ENCODE measurements around the gene LBX2. TPM values are rescaled to one million over a fixed set of nuclear protein-coding genes. Genes with fewer than 3 reads are reported as not detected.

LBX2 gene
- polyA plus RNA-seq, 1 donor (not counting 4 experiments of a cell fraction or from before 2014, with no cell fraction given), result 0.09 TPM

DNA sequence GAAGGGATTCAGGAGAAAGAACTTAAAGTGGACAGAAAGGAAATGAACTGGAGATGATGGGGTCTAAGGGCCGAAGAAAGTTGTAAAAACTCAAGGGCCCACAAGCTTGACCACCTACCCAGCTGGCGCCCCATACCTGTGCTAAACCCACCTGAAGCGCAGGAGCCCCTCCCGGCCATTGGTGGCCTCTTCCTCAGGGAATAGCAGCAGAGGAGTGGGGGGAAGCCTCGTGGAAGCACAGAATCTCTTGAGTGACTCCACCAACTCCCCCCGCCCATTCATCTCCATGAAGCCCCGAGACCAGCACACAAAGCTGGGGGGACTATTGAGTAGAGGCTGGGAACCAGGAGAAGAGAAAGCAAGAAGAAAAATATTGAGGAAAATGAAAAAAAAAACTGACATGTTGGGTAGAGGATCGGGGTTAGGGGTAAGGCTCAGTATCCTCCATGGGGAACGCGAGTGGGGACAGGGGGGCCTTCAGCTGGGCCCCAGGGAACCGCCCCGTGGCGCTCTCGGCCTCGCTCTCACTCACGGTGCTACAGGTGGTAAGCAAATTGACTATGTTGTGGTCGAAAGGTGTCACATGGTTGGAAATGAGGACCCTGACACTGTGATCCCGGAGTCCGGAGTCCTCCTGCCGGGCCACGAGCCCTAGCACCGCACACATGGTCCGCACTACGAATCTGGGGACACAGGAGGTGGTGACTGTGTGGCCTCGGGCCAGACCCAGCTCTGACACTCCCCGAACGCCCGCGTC, 29.4 kb upstream of the LBX2 start:
- H3K27ac ChIP-seq (ENCODE audit: control insufficient read depth, insufficient read depth, low read length), result peak overlapping the region; percentile 92
- H3K27me3 ChIP-seq (ENCODE audit: control insufficient read depth, extremely low read depth, insufficient read depth, low read length), result no peaks in the 10 kb centered on the region
- no peaks in the 10 kb centered on the region for H3K9me1 ChIP-seq (ENCODE audit: control insufficient read depth, extremely low read depth, insufficient read depth, low read length)
- dilution Hi-C loops (cut with MboI; ENCODE audit: extremely low pct_ligation_motif_present, low sequenced_read_pairs), result no loop called here
- TF ChIP-seq, protein P1, sequence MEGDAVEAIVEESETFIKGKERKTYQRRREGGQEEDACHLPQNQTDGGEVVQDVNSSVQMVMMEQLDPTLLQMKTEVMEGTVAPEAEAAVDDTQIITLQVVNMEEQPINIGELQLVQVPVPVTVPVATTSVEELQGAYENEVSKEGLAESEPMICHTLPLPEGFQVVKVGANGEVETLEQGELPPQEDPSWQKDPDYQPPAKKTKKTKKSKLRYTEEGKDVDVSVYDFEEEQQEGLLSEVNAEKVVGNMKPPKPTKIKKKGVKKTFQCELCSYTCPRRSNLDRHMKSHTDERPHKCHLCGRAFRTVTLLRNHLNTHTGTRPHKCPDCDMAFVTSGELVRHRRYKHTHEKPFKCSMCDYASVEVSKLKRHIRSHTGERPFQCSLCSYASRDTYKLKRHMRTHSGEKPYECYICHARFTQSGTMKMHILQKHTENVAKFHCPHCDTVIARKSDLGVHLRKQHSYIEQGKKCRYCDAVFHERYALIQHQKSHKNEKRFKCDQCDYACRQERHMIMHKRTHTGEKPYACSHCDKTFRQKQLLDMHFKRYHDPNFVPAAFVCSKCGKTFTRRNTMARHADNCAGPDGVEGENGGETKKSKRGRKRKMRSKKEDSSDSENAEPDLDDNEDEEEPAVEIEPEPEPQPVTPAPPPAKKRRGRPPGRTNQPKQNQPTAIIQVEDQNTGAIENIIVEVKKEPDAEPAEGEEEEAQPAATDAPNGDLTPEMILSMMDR (optimal IDR thresholded peaks at IDR 0.05 in 1 of 3, IDR thresholded peaks at IDR 0.05 in 1 of 3, conservative IDR thresholded peaks at IDR 0.05 in 1 of 3; ENCODE audit: extremely low read depth in 1 of 3, insufficient read depth in 2 of 3, low read length in 3 of 3), result peak in 1 of 3 experiments; percentile 12
- TF ChIP-seq EZH2 (IDR thresholded peaks at IDR 0.05; ENCODE audit: low read length), result no peak
- no peaks in the 10 kb centered on the region for H4K20me1 ChIP-seq (ENCODE audit: control insufficient read depth, extremely low read depth, insufficient read depth, low read length)
- H3K9ac ChIP-seq (ENCODE audit: control insufficient read depth, extremely low read depth, insufficient read depth, low read length), result peak overlapping the region; percentile 98
- peak overlapping the region; percentile 75 for H3K4me2 ChIP-seq (ENCODE audit: control insufficient read depth, extremely low read depth, insufficient read depth, low read depth, low read length)
- H3K79me2 ChIP-seq (ENCODE audit: control insufficient read depth, insufficient read depth, low read length), result peaks cover 36% of the 10 kb centered on the region
- no peak for DNase-seq (ENCODE audit: low read depth, low spot score)
- H3K4me1 ChIP-seq (ENCODE audit: control insufficient read depth, extremely low read depth, insufficient read depth, low read length), result peaks cover 36% of the 10 kb centered on the region
- H3K4me3 ChIP-seq (ENCODE audit: control insufficient read depth in 2 of 3, extremely low read depth in 1 of 3, insufficient read depth in 2 of 3, low read depth in 1 of 3, low read length in 3 of 3), result peak overlapping the region; percentile 73 to 93 (median 83)
- peaks cover 25 to 35% of the 10 kb centered on the region in 2 experiments for H3K36me3 ChIP-seq (ENCODE audit: control insufficient read depth in 2 of 2, extremely low read depth in 1 of 2, insufficient read depth in 2 of 2, low read length in 2 of 2)
- H3K9me3 ChIP-seq (ENCODE audit: control insufficient read depth, low read depth, low read length), result no peaks in the 10 kb centered on the region
- no peak for FAIRE-seq
- peak overlapping the region; percentile 95 for H2AFZ ChIP-seq (ENCODE audit: control insufficient read depth, low read length)

DNA sequence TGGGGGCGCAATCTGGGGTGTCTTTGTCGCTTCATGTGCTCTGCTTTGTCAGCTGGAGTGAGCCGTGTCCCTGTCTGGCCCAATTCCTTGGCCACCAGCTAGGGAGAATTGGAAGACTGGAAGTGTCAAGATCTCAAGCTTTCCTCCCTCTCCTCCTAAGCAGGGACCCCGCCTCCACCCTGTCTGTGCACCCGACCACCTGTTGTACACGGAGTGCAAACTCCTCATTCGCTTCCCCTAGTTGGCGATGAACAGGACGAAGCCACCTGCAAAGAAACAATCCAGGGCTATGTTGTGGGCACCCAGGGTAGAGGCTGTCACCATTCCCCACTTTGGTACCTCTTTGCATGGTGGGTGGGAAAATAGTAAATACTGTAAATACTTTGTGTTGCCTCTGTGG, 28.3 kb upstream of the LBX2 start:
- no peaks in the 10 kb centered on the region for H3K9me3 ChIP-seq (ENCODE audit: control insufficient read depth, low read depth, low read length)
- peaks cover 20 to 35% of the 10 kb centered on the region in 2 experiments for H3K36me3 ChIP-seq (ENCODE audit: control insufficient read depth in 2 of 2, extremely low read depth in 1 of 2, insufficient read depth in 2 of 2, low read length in 2 of 2)
- dilution Hi-C loops (cut with MboI; ENCODE audit: extremely low pct_ligation_motif_present, low sequenced_read_pairs), result no loop called here
- no peak for TF ChIP-seq EZH2 (IDR thresholded peaks at IDR 0.05; ENCODE audit: low read length)
- TF ChIP-seq, protein P1 (optimal IDR thresholded peaks at IDR 0.05 in 1 of 3, IDR thresholded peaks at IDR 0.05 in 1 of 3, conservative IDR thresholded peaks at IDR 0.05 in 1 of 3; ENCODE audit: extremely low read depth in 1 of 3, insufficient read depth in 2 of 3, low read length in 3 of 3), result no peak
- no peak overlapping the region for H3K9ac ChIP-seq (ENCODE audit: control insufficient read depth, extremely low read depth, insufficient read depth, low read length)
- no peak for DNase-seq (ENCODE audit: low read depth, low spot score)
- no peaks in the 10 kb centered on the region for H3K27me3 ChIP-seq (ENCODE audit: control insufficient read depth, extremely low read depth, insufficient read depth, low read length)
- H3K4me3 ChIP-seq (ENCODE audit: control insufficient read depth in 2 of 3, extremely low read depth in 1 of 3, insufficient read depth in 2 of 3, low read depth in 1 of 3, low read length in 3 of 3), result peak overlapping the region in 1 of 3 experiments; percentile 93
- H3K4me1 ChIP-seq (ENCODE audit: control insufficient read depth, extremely low read depth, insufficient read depth, low read length), result peaks cover 36% of the 10 kb centered on the region
- H3K79me2 ChIP-seq (ENCODE audit: control insufficient read depth, insufficient read depth, low read length), result peaks cover 36% of the 10 kb centered on the region
- H3K9me1 ChIP-seq (ENCODE audit: control insufficient read depth, extremely low read depth, insufficient read depth, low read length), result no peaks in the 10 kb centered on the region
- no peaks in the 10 kb centered on the region for H4K20me1 ChIP-seq (ENCODE audit: control insufficient read depth, extremely low read depth, insufficient read depth, low read length)
- peak overlapping the region; percentile 75 for H3K4me2 ChIP-seq (ENCODE audit: control insufficient read depth, extremely low read depth, insufficient read depth, low read depth, low read length)
- FAIRE-seq, result no peak
- H3K27ac ChIP-seq (ENCODE audit: control insufficient read depth, insufficient read depth, low read length), result no peak overlapping the region
- H2AFZ ChIP-seq (ENCODE audit: control insufficient read depth, low read length), result no peak overlapping the region

All from keratinocyte (primary cell).